Endothelial cell of umbilical vein (primary cell): Measurements from ENCODE around the gene SRGAP3. TPM values are rescaled to one million over a fixed set of nuclear protein-coding genes. Genes with fewer than 3 reads are reported as not detected.

Experiments used
- BruUV-seq: library from RNA; stranded (reverse); fragments of 400-500 nt; replicated peaks from 2 replicates; lab custom pipeline; 2021; lab: Mats Ljungman, UMichigan
- CTCF ChIA-PET: fragments of 300-600, 350-600 bp; sonication (Branson Sonifier 250); formaldehyde crosslinking; loops from one replicate; lab custom pipeline; 2021; ENCODE audit warnings: antibody characterized with exemption, inconsistent platforms; lab: Charles Lee
- POLR2A ChIA-PET: fragments of 300-600, 350-600 bp; sonication (Branson Sonifier 250); formaldehyde crosslinking; loops from one replicate; lab custom pipeline; 2021; ENCODE audit warnings: antibody characterized with exemption, inconsistent platforms; lab: Charles Lee
- DNase-seq: peaks from one replicate; pipeline ENCODE4 v3.0.0-alpha.2; 2011; ENCODE audit warnings: low read depth, low spot score
- FAIRE-seq: peaks from 2 replicates; lab custom pipeline; 2011; peaks lifted over from hg19 to GRCh38; lab: Jason Lieb, UNC
- H2AFZ ChIP-seq: 2 replicates; pipeline ENCODE4 v1.6.0; 2012; ENCODE audit warnings: low read depth, low read length, control low read depth, inconsistent platforms
- H3K27ac ChIP-seq: 2 replicates; pipeline ENCODE4 v1.5.1; 2011; ENCODE audit warnings: low read depth, mild to moderate bottlenecking, control low read depth, low read length, moderate library complexity; ENCODE audit not compliant: insufficient read depth
- H3K27me3 ChIP-seq, 2 experiments: 2 replicates each; pipeline versions ENCODE4 v1.6.0 to v1.6.1; 2011; ENCODE audit warnings: low read length in 2 of 2, mixed read lengths in 1 of 2; ENCODE audit not compliant: control insufficient read depth in 2 of 2, insufficient read depth in 2 of 2
- H3K36me3 ChIP-seq, 2 experiments: 2 replicates in 1 of 2; 3 replicates in 1 of 2; pipeline ENCODE4 v1.5.1; 2011; ENCODE audit warnings: low read length in 2 of 2, mild to moderate bottlenecking in 1 of 2, moderate library complexity in 1 of 2; ENCODE audit not compliant: control insufficient read depth in 2 of 2, insufficient read depth in 2 of 2; ENCODE audit errors: extremely low read depth in 1 of 2
- H3K4me1 ChIP-seq: 3 replicates; pipeline ENCODE4 v1.5.1; 2011; ENCODE audit warnings: mild to moderate bottlenecking, low read length; ENCODE audit not compliant: control insufficient read depth, insufficient read depth; ENCODE audit errors: extremely low read depth
- H3K4me2 ChIP-seq: 2 replicates; pipeline ENCODE4 v1.6.1; 2011; ENCODE audit warnings: low read length, control low read depth, mixed read lengths; ENCODE audit not compliant: insufficient read depth
- H3K4me3 ChIP-seq, 3 experiments: fragments of 200-600 bp in 1 of 3; sonication (generic), shearing (Covaris generic) in 1 of 3; replicated peaks in 1 of 3; 2 replicates each; pipeline ENCODE4 v1.5.1; 2011 to 2016; ENCODE audit warnings: control low read depth in 3 of 3, low read length in 3 of 3, mild to moderate bottlenecking in 2 of 3, inconsistent platforms in 1 of 3, low read depth in 1 of 3, moderate library complexity in 1 of 3; ENCODE audit not compliant: insufficient read depth in 1 of 3
- H3K79me2 ChIP-seq: 2 replicates; pipeline ENCODE4 v1.6.0; 2012; ENCODE audit warnings: low read length, inconsistent platforms; ENCODE audit not compliant: control insufficient read depth, insufficient read depth
- H3K9ac ChIP-seq: replicated peaks from 2 replicates; pipeline ENCODE3; 2011; ENCODE audit warnings: low read length, control low read depth; ENCODE audit not compliant: insufficient read depth; ENCODE audit errors: extremely low read depth
- H3K9me1 ChIP-seq: replicated peaks from 3 replicates; pipeline ENCODE4 v1.6.0; 2011; ENCODE audit warnings: mild to moderate bottlenecking, low read length; ENCODE audit not compliant: control insufficient read depth, insufficient read depth; ENCODE audit errors: extremely low read depth
- H3K9me3 ChIP-seq: replicated peaks from 2 replicates; pipeline ENCODE4 v1.5.1; 2012; ENCODE audit warnings: low read length, inconsistent platforms; ENCODE audit not compliant: control insufficient read depth, insufficient read depth
- H4K20me1 ChIP-seq: replicated peaks from 2 replicates; pipeline ENCODE3; 2011; ENCODE audit warnings: mild to moderate bottlenecking, low read length; ENCODE audit not compliant: control insufficient read depth, insufficient read depth; ENCODE audit errors: extremely low read depth
- EZH2 ChIP-seq: IDR thresholded peaks from 2 replicates; pipeline ENCODE4 v1.6.1; 2012; ENCODE audit warnings: borderline replicate concordance, low read depth, mild to moderate bottlenecking, moderate library complexity, low read length, inconsistent platforms; ENCODE audit not compliant: severe bottlenecking
- FOS ChIP-seq: IDR thresholded peaks from 2 replicates; pipeline ENCODE4 v1.6.1; 2011; ENCODE audit warnings: mild to moderate bottlenecking, low read length, moderate library complexity, borderline replicate concordance; ENCODE audit not compliant: insufficient read depth
- GATA2 ChIP-seq: IDR thresholded peaks from 2 replicates; pipeline ENCODE4 v1.7.0; 2011; ENCODE audit warnings: low read depth, mild to moderate bottlenecking, moderate library complexity, mixed read lengths, low read length; ENCODE audit not compliant: insufficient read length, insufficient read depth
- JUN ChIP-seq: IDR thresholded peaks from 2 replicates; pipeline ENCODE4 v1.6.1; 2011; ENCODE audit warnings: borderline replicate concordance, low read depth; ENCODE audit not compliant: insufficient read length, insufficient read depth
- MYC ChIP-seq: IDR thresholded peaks from one replicate; pipeline ENCODE4 v1.6.1; 2011; ENCODE audit warnings: mild to moderate bottlenecking, low read depth, low read length
- POLR2A ChIP-seq: IDR thresholded peaks from 2 replicates; pipeline ENCODE4 v1.6.1; 2012; ENCODE audit warnings: low read depth, mild to moderate bottlenecking, control low read depth, low read length
- POLR2AphosphoS5 ChIP-seq: IDR thresholded peaks from 2 replicates; pipeline ENCODE4 v1.6.1; 2012; ENCODE audit warnings: low read depth, mild to moderate bottlenecking, control low read depth, low read length, moderate library complexity; ENCODE audit not compliant: insufficient read depth
- dilution Hi-C: fragments of 300-500 bp; cut with MboI; formaldehyde crosslinking; loops from one replicate; pipeline ENCODE4 v1.15.0; 2019; ENCODE audit warnings: low sequenced_read_pairs; ENCODE audit not compliant: extremely low pct_ligation_motif_present
- intact Hi-C: fragments of 100-400 bp; cut with micrococcal nuclease; formaldehyde crosslinking; loops from one replicate; pipeline ENCODE4 v1.10.0; 2022
- polyA plus RNA-seq, 4 experiments: library from polyadenylated mRNA; depleted of rRNA in 3 of 4; stranded (reverse) in 3 of 4; unstranded in 1 of 4; fragments of >200 nt; gene quantifications; 2 replicates each; pipeline versions ENCODE4 v1.2.1 to v1.2.3, GENCODE V29; 2011 to 2012; ENCODE audit warnings: missing spikeins in 1 of 4
- total RNA-seq: library from RNA; stranded (reverse); gene quantifications from 2 replicates; pipeline ENCODE4 v1.2.3, GENCODE V29; 2021
- TF ChIP-seq, protein P1 (sequence below), 2 donors: IDR thresholded peaks; 1 replicate in 1 of 2; 2 replicates in 1 of 2; pipeline ENCODE4 v1.5.1; 2011; ENCODE audit warnings: low read length in 2 of 2, mild to moderate bottlenecking in 2 of 2, moderate library complexity in 2 of 2, control low read depth in 1 of 2, inconsistent platforms in 1 of 2, low read depth in 1 of 2; ENCODE audit not compliant: insufficient read depth in 1 of 2; ENCODE audit errors: extremely low read depth in 1 of 2
- TF ChIP-seq, protein P2 (sequence below): IDR thresholded peaks from 2 replicates; pipeline ENCODE4 v1.6.1; 2011; ENCODE audit not compliant: insufficient read depth, insufficient read length

Gene SRGAP3
- total and polyA plus RNA-seq, 2 donors (not counting 3 experiments of a cell fraction or from before 2014, with no cell fraction given) = 0.06 TPM; not detected in 1

DNA sequence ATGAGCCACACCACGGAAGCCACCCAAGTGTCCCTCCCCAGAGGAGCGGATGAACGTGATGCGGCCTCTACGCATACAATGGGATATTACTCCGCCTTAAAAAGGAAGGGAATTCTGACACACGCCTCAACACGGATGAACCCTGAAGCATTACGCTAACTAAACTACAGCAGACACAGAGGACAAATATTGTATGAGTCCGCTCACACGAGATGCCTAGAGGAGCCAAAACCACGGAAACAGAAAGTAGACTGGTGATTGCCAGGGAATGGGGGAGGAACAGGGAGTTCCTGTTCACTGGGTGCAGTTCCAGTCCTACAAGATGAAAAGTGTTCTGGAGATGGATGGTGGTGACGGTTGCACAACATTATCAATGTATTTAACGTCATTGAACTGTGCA, 32.7 kb downstream of the SRGAP3 start:
- Histone ChIP-seq H3K36me3 (no peaks in the 10 kb centered on the region), H3K27me3 (no peaks in the 10 kb centered on the region), H3K79me2 (no peaks in the 10 kb centered on the region), H3K4me1 (no peaks in the 10 kb centered on the region), H2AFZ (no peak overlapping the region), H3K9me1 (no peaks in the 10 kb centered on the region), H3K4me2 (no peak overlapping the region), H3K9me3 (no peaks in the 10 kb centered on the region), H3K27ac (no peak overlapping the region), H4K20me1 (no peaks in the 10 kb centered on the region), H3K9ac (no peak overlapping the region), H3K4me3 (no peak overlapping the region)
- FAIRE-seq (no peak), DNase-seq (no peak)
- ChIA-PET POLR2A (no interaction called here), CTCF (no interaction called here)
- BruUV-seq = no TSS peak
- dilution Hi-C loops = no loop called here
- TF ChIP-seq POLR2A (no peak), JUN (no peak), FOS (no peak), POLR2AphosphoS5 (no peak), EZH2 (no peak), MYC (no peak), GATA2 (no peak)
- TF ChIP-seq, protein P1, sequence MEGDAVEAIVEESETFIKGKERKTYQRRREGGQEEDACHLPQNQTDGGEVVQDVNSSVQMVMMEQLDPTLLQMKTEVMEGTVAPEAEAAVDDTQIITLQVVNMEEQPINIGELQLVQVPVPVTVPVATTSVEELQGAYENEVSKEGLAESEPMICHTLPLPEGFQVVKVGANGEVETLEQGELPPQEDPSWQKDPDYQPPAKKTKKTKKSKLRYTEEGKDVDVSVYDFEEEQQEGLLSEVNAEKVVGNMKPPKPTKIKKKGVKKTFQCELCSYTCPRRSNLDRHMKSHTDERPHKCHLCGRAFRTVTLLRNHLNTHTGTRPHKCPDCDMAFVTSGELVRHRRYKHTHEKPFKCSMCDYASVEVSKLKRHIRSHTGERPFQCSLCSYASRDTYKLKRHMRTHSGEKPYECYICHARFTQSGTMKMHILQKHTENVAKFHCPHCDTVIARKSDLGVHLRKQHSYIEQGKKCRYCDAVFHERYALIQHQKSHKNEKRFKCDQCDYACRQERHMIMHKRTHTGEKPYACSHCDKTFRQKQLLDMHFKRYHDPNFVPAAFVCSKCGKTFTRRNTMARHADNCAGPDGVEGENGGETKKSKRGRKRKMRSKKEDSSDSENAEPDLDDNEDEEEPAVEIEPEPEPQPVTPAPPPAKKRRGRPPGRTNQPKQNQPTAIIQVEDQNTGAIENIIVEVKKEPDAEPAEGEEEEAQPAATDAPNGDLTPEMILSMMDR (IDR thresholded peaks at IDR 0.05; ENCODE audit: extremely low read depth in 1 of 2, insufficient read depth in 1 of 2, low read depth in 1 of 2, low read length in 2 of 2) = no peak
- TF ChIP-seq, protein P2, sequence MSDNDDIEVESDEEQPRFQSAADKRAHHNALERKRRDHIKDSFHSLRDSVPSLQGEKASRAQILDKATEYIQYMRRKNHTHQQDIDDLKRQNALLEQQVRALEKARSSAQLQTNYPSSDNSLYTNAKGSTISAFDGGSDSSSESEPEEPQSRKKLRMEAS = no peak
- intact Hi-C loops = no loop called here
